ENCODE measurements around the gene EFEMP1.

The EFEMP1 gene

DNA sequence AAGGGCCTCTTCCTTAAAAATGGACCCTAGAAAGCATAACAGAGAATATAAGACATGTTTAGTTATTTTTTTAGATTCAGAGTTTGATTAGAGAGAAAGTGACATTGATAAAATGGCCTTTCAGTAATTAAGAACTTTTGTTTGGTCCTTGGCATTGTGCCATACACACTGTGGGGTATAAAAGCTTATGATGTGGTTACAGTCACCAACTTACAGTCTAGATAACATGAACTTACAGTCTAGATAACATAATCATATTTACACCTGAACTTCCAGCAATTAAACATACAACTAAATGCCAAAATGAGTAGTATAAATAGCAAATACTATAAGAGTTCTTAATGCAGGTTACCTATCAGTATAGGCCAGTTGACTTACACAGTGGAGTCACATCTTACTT, 25.6 kb upstream of the EFEMP1 start:
- DNase-seq = no peak
- no peak for TF ChIP-seq POLR2A (IDR thresholded peaks at IDR 0.05; ENCODE audit: low read length)
- TF ChIP-seq GATA1 (IDR thresholded peaks at IDR 0.05; ENCODE audit: low read depth, low read length) = no peak

DNA sequence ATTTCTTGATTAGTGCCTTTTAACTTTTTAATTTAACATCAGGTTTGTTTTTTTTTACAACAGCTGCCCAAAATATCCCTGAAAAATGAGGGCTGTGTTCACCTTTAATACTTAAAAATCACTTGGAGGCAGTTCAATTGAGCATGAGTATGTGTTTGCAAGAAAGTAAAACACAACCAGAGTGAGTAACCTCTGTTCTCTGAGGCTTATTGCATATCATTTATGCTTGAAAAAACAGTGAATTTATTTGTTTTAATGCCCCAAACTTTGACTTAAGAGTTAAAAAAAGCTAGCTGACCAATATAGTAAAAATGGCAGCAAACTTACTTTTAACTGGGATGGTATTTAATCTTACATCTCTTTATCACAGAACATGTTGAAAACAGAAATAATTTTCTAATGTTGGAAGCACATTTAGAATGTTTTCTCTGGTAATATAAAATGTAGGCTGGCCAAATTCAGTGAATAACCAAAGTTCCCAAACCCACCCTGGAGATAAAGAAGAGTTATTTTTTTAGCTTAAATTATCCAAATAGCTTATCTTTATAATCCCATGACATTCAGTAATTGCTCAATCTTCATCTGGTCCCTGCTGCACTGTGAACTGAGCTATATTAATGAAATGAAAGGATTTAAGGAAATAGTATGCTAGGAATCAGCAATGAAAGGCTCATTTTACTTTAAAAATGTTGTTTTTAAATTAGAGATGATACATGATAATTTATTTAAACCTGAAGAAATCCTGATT, 24.8 kb upstream of the EFEMP1 start:
- TF ChIP-seq POLR2A (IDR thresholded peaks at IDR 0.05; ENCODE audit: low read length) = no peak
- TF ChIP-seq GATA1 (IDR thresholded peaks at IDR 0.05; ENCODE audit: low read depth, low read length) = no peak
- DNase-seq = no peak

DNA sequence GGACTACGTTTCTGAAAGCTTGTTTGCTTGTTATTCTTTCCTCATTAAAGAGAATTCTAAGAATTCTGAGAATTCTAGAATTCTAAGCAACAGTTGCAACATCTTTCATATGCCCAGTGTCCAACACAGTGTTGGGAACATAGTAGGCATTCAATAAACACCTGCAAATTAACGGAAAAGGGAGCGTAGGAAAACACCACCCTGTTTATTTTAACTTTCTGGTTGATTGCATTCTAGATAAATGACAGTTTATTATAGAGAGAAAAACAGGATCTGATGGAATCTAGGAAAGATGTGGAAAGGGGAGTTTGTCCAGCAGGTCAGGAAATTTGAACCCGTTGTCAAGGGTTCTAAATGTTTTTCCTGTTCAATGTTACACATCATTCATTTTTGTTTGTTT, 24.2 kb upstream of the EFEMP1 start:
- no peak for TF ChIP-seq POLR2A (IDR thresholded peaks at IDR 0.05; ENCODE audit: low read length)
- TF ChIP-seq GATA1 (IDR thresholded peaks at IDR 0.05; ENCODE audit: low read depth, low read length) = no peak
- no peak for DNase-seq

DNA sequence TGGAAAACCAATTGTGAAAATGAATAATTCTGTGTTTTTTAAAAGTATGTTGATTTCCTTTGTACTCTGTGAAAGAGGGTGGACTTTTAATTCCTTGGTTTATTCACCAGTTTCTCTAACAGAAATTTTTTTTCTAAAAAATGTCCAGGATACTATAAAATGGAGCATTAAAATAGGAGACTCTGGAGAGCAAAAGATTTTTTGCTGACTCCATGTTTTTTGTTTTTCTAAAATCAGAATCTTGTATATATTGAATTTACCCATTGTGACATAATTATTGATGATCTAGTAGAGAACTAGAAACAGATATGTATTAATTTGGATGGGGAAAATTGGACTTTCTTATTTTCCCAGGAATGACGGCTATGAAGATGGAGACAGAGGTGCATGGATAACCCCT, 23.2 kb upstream of the EFEMP1 start:
- no peak for DNase-seq
- no peak for TF ChIP-seq POLR2A (IDR thresholded peaks at IDR 0.05; ENCODE audit: low read length)
- TF ChIP-seq GATA1 (IDR thresholded peaks at IDR 0.05; ENCODE audit: low read depth, low read length) = no peak

DNA sequence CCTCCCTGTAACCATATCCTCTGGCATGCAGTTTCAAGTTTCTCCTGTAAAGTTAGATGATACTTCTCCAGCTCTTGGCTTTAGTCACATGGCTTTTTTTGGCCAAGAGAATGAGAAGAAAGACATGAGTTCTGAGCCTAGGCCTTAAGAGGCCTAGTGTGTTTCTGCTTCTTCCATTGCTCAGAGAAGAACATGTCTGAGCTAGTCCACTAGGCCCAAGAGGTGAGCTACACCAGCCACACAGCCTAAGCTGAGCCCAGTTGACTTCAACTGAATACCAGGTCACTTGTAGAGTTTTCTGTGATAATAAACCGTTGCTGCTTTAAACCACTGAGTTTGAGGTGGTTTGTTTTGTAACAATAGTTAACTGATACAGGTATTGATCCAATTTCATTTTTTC, 19.9 kb upstream of the EFEMP1 start:
- no peak for DNase-seq
- TF ChIP-seq GATA1 (IDR thresholded peaks at IDR 0.05; ENCODE audit: low read depth, low read length) (no peak), POLR2A (IDR thresholded peaks at IDR 0.05; ENCODE audit: low read length) (no peak)

DNA sequence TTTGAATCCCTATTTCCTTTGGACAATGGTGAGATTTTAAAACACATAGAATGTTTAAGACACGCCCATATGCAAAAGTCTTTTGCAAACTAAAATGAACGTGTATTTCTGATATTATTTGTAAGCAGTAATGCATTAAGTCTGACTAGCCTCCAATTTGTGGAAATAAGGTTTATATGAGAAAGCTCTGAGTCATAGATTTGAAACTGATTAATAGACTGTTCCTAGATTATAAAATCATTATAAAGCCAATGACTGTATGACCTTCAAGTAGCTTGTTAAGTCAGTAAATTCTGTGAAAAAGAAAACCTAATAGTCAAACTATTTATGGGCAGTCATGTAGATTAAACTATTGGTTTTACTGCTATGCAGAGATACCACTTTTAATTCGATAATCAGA, 12.8 kb upstream of the EFEMP1 start:
- DNase-seq = no peak
- no peak for TF ChIP-seq GATA1 (IDR thresholded peaks at IDR 0.05; ENCODE audit: low read depth, low read length)
- no peak for TF ChIP-seq POLR2A (IDR thresholded peaks at IDR 0.05; ENCODE audit: low read length)

DNA sequence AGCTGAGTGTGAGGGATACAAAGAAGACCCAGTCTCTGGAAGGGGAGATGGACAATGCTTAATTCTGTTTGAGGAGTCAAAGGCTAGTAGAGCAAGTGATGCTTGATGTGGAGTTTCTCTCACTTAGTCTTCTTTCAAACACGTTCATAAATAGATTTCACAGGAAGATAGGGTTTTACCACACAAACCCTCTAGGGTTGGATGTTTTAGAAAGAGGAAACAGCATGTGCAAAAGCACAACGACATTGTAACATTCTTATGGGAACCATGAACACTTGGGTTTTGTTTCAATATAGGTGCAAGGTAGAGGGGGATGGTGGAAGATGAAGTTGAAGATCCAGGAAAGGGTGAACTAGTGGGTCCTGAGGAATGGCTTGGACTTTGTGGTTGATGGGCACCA, 10.8 kb upstream of the EFEMP1 start:
- DNase-seq = no peak
- no peak for TF ChIP-seq POLR2A (IDR thresholded peaks at IDR 0.05; ENCODE audit: low read length)
- no peak for TF ChIP-seq GATA1 (IDR thresholded peaks at IDR 0.05; ENCODE audit: low read depth, low read length)

DNA sequence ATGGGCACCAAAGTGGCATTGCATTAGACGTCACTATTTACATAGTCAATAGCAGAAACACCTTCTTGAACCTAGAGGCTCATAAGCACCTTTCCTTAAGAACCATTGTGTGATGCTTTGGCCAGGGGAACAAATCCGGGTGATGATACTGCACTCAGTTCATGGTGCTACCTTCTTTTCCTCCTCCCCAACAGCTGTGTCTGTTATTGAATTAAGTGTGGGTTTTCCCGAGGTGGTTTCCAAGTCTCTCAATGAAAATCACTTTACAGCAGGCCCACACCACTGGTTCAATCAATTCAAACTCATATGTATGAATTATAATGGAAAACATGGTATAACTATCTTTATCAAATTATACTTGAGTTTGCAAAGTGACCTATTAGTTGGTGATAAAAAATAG, 9.3 kb upstream of the EFEMP1 start:
- TF ChIP-seq POLR2A (IDR thresholded peaks at IDR 0.05; ENCODE audit: low read length) = no peak
- no peak for TF ChIP-seq GATA1 (IDR thresholded peaks at IDR 0.05; ENCODE audit: low read depth, low read length)
- no peak for DNase-seq

DNA sequence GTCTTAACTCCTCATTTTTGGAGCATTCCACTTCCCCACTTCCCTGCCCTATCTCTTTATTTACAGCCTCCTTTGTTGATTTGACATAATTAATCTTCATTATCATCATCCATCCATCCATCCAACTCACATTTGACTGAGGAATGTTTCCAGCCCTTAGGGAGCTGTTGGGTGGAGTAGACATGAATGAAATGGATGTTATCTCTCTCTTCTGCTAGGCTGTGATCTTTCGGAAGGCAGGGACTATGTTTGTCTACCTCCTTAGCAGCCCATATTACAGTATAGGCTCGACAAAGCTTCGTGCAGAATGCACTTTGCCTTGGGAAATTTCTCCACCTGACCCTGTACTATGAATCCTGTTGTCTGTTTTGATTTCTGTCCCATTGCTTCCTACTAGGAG, 7.7 kb upstream of the EFEMP1 start:
- DNase-seq = no peak
- no peak for TF ChIP-seq POLR2A (IDR thresholded peaks at IDR 0.05; ENCODE audit: low read length)

DNA sequence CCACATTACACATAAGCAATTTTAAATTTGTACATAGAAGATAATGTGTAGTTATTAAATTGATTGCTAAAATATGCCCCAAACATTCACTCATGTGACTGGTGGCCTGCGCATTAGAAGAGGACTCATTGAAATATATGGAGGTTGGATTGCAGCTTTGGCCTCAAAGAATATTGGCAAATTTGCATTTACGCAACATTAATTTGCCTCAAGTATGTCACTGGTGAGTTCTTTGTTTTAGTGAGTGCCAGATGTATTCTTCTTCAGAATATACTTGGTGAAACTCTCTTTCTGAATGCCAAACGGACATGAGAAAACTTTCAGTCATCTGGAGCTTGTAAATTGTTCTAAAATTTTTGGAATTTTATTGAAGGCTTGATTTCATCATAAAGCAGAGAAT, 5.9 kb upstream of the EFEMP1 start:
- DNase-seq = no peak
- TF ChIP-seq POLR2A (IDR thresholded peaks at IDR 0.05; ENCODE audit: low read length) (no peak), GATA1 (IDR thresholded peaks at IDR 0.05; ENCODE audit: low read depth, low read length) (no peak)

DNA sequence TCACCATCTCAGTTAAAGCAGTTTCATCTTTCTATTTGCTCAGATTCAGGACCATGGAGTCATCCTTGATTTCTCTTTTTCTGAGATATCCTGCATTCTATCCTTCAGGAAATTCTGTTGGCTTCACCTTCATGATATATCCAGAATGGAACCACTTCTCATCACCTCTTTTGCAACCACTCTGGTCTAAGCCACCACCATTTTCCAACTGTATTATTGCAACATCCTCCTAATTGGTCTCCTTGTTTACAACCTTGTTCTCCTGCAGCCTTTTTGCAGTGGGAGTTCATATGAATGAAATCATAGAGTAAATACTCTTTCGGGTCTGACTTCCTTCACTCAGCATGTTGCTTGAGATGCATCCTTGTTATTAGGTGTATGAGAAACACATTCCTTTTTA, 3.4 kb upstream of the EFEMP1 start:
- no peak for DNase-seq

DNA sequence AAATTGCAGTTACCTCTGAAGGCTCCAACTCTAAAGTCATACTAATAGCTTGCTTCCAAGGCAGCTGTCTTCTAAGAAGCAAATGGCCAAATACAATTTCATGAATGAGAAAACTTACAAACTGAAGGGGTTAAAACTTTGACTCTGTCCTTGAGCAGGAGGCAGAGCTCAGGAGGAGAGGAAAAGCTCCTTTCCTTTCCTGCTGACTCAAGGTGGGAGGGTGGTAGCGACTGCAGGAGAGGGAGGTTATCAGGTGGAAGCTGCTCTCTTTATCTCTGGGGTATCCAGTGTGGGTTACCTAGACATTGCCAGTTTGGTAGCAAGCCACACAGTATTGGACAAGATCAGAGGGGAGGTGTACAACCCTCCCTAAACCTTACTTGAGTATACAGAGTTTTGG, 2.7 kb upstream of the EFEMP1 start:
- DNase-seq = no peak
- no peak for TF ChIP-seq GATA1 (IDR thresholded peaks at IDR 0.05; ENCODE audit: low read depth, low read length)
- no peak for TF ChIP-seq POLR2A (IDR thresholded peaks at IDR 0.05; ENCODE audit: low read length)

More for the DNA sequence above, 3.4 kb upstream of the EFEMP1 start:
- TF ChIP-seq GATA1 (IDR thresholded peaks at IDR 0.05; ENCODE audit: low read depth, low read length) (no peak), POLR2A (IDR thresholded peaks at IDR 0.05; ENCODE audit: low read length) (no peak)

DNA sequence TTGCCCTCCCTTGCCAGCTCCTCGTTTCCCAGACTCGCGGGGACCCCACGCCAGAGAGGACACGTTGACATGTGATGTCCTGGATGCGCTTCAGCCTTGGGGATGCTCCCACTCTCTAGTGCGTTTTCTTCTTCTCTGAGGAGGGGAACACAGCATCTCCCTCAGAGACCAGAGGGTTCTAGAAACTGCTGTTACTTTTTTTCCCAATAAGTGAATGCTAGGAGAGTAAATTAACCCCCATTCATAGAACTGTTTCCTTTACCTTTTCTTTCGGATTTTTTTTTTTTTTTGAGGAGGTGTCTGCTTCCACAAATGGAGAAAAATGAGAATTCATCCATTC, 370 bp upstream of the EFEMP1 start:
- TF ChIP-seq GATA1 (IDR thresholded peaks at IDR 0.05; ENCODE audit: low read depth, low read length) = no peak
- TF ChIP-seq POLR2A (IDR thresholded peaks at IDR 0.05; ENCODE audit: low read length) = no peak

DNA sequence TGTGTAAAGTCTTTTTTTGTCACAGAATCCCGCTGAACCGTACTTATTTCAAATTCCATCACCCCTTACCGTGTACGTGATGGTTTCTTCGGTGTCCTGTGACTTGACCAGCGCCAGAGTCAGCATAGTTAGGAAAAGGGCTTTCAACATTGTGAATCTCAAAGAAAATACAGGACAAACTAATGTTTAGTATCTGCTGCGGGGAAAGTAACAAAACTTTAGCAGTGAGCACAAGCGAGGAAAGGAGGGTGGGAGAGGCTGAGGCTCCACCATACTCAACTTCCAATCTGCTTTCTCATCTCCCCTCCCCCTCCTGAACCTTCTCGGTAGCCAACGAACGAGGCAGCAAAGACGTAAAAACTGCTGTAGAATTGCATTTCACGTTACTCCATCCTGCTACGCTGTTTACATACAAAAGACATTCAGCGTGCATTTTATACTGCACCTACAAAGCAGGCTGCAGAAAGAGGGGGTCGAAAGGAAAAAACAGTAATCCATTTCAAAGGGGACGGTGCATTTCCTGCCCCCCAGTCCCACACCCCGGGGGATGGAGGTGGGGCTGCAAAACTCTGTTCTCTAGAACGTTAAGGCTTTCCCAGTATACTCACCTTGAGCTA, 1.2 kb downstream of the EFEMP1 start:
- no peak for DNase-seq

More for the DNA sequence above, 370 bp upstream of the EFEMP1 start:
- no peak for DNase-seq

DNA sequence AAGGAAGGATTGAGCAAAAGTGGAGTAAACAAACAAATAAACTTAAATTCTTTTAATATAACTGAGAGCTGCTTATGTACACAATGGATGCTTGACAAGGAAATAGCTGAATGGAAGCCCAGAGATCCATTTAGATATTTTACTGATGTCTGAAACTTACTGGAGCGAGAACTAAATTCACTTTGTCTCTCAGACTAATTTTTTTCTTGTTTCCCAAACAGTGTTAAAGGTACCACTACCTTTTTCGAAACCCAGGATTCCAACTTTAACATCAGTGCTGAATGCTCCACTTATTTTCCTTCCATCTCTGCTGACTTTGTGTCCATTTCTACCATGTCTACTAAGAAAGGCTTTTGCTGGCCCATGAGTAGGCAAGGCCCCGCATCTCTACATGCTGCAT, 4.0 kb downstream of the EFEMP1 start:
- DNase-seq = no peak
- TF ChIP-seq GATA1 (IDR thresholded peaks at IDR 0.05; ENCODE audit: low read depth, low read length) (no peak), POLR2A (IDR thresholded peaks at IDR 0.05; ENCODE audit: low read length) (no peak)

More for the DNA sequence above, 1.2 kb downstream of the EFEMP1 start:
- TF ChIP-seq POLR2A (IDR thresholded peaks at IDR 0.05; ENCODE audit: low read length) (no peak), GATA1 (IDR thresholded peaks at IDR 0.05; ENCODE audit: low read depth, low read length) (no peak)

All from erythroblast (primary cell).